H1 (cell line): ENCODE measurements around the gene PARD3. TPM values are rescaled to one million over a fixed set of nuclear protein-coding genes. Genes with fewer than 3 reads are reported as not detected.

Experiments
- BCL11A ChIP-seq, 2 experiments: IDR thresholded peaks; one replicate each; pipeline ENCODE4 v1.6.1; 2011; ENCODE audit warnings: low read depth in 2 of 2, low read length in 2 of 2, mild to moderate bottlenecking in 2 of 2
- EP300 ChIP-seq, 2 experiments: IDR thresholded peaks; 1 replicate in 1 of 2; 2 replicates in 1 of 2; pipeline ENCODE4 v1.6.1; 2011 to 2012; ENCODE audit warnings: low read depth in 2 of 2, low read length in 2 of 2, mild to moderate bottlenecking in 2 of 2, borderline replicate concordance in 1 of 2, inconsistent platforms in 1 of 2, moderate library complexity in 1 of 2
- KDM4A ChIP-seq: IDR thresholded peaks from one replicate; pipeline ENCODE4 v1.7.1; 2012; ENCODE audit warnings: low read depth, mild to moderate bottlenecking, moderate library complexity, low read length, inconsistent platforms; ENCODE audit not compliant: severe bottlenecking
- MAX ChIP-seq: IDR thresholded peaks from 2 replicates; pipeline ENCODE4 v1.6.1; 2012; ENCODE audit warnings: inconsistent platforms
- NANOG ChIP-seq: IDR thresholded peaks from 2 replicates; pipeline ENCODE4 v1.6.1; 2011; ENCODE audit warnings: low read length, low read depth, mild to moderate bottlenecking, inconsistent platforms; ENCODE audit not compliant: insufficient read depth, poor library complexity, severe bottlenecking
- NRF1 ChIP-seq: IDR thresholded peaks from 2 replicates; pipeline ENCODE4 v1.6.1; 2011; ENCODE audit warnings: mild to moderate bottlenecking, low read depth, low read length, improper control_type of control experiment
- RFX5 ChIP-seq: IDR thresholded peaks from 2 replicates; pipeline ENCODE4 v1.6.1; 2011; ENCODE audit warnings: low read depth, low read length, improper control_type of control experiment, borderline replicate concordance
- RNF2 ChIP-seq: fragments of 200-900, 300-1000 bp; sonication (generic); IDR thresholded peaks from 2 replicates; pipeline ENCODE4 v1.7.1; 2016; ENCODE audit warnings: borderline replicate concordance, low read depth, mild to moderate bottlenecking, antibody characterized with exemption, low read length; ENCODE audit not compliant: poor library complexity, severe bottlenecking; ENCODE audit errors: missing control alignments
- polyA plus RNA-seq, 7 experiments: library from polyadenylated mRNA; depleted of rRNA in 3 of 7; stranded (reverse) in 5 of 7; unstranded in 2 of 7; fragments of >200 nt in 5 of 7; fragments of 200-250 nt in 2 of 7; gene quantifications; 1 replicate in 5 of 7; 2 replicates in 1 of 7; 4 replicates in 1 of 7; pipeline versions ENCODE4 v1.2.1 to v1.2.3, GENCODE V29; 2011 to 2013; ENCODE audit warnings: missing spikeins in 2 of 7, mixed read lengths in 2 of 7
- total RNA-seq: library from RNA; stranded (reverse); fragmentation: NEBNext Ultra II Directional; extraction: Animal tissue kit (Norgen Biotek cat#: 25700); gene quantifications from 2 replicates; pipeline ENCODE4 v1.2.1, GENCODE V29; 2021
- TF ChIP-seq, protein P1 (sequence below): fragments of 300-600 bp; sonication (generic); IDR thresholded peaks from 2 replicates; pipeline ENCODE4 v1.7.1; 2012; ENCODE audit warnings: low read length, moderate library complexity, mild to moderate bottlenecking, inconsistent platforms; ENCODE audit not compliant: insufficient replicate concordance

PARD3 gene
- total and polyA plus RNA-seq, 2 of the 8 experiments (the other 6 are each of a cell fraction or from before 2014, with no cell fraction given) = 19.7 to 49.1 TPM

- TF ChIP-seq, protein P1, sequence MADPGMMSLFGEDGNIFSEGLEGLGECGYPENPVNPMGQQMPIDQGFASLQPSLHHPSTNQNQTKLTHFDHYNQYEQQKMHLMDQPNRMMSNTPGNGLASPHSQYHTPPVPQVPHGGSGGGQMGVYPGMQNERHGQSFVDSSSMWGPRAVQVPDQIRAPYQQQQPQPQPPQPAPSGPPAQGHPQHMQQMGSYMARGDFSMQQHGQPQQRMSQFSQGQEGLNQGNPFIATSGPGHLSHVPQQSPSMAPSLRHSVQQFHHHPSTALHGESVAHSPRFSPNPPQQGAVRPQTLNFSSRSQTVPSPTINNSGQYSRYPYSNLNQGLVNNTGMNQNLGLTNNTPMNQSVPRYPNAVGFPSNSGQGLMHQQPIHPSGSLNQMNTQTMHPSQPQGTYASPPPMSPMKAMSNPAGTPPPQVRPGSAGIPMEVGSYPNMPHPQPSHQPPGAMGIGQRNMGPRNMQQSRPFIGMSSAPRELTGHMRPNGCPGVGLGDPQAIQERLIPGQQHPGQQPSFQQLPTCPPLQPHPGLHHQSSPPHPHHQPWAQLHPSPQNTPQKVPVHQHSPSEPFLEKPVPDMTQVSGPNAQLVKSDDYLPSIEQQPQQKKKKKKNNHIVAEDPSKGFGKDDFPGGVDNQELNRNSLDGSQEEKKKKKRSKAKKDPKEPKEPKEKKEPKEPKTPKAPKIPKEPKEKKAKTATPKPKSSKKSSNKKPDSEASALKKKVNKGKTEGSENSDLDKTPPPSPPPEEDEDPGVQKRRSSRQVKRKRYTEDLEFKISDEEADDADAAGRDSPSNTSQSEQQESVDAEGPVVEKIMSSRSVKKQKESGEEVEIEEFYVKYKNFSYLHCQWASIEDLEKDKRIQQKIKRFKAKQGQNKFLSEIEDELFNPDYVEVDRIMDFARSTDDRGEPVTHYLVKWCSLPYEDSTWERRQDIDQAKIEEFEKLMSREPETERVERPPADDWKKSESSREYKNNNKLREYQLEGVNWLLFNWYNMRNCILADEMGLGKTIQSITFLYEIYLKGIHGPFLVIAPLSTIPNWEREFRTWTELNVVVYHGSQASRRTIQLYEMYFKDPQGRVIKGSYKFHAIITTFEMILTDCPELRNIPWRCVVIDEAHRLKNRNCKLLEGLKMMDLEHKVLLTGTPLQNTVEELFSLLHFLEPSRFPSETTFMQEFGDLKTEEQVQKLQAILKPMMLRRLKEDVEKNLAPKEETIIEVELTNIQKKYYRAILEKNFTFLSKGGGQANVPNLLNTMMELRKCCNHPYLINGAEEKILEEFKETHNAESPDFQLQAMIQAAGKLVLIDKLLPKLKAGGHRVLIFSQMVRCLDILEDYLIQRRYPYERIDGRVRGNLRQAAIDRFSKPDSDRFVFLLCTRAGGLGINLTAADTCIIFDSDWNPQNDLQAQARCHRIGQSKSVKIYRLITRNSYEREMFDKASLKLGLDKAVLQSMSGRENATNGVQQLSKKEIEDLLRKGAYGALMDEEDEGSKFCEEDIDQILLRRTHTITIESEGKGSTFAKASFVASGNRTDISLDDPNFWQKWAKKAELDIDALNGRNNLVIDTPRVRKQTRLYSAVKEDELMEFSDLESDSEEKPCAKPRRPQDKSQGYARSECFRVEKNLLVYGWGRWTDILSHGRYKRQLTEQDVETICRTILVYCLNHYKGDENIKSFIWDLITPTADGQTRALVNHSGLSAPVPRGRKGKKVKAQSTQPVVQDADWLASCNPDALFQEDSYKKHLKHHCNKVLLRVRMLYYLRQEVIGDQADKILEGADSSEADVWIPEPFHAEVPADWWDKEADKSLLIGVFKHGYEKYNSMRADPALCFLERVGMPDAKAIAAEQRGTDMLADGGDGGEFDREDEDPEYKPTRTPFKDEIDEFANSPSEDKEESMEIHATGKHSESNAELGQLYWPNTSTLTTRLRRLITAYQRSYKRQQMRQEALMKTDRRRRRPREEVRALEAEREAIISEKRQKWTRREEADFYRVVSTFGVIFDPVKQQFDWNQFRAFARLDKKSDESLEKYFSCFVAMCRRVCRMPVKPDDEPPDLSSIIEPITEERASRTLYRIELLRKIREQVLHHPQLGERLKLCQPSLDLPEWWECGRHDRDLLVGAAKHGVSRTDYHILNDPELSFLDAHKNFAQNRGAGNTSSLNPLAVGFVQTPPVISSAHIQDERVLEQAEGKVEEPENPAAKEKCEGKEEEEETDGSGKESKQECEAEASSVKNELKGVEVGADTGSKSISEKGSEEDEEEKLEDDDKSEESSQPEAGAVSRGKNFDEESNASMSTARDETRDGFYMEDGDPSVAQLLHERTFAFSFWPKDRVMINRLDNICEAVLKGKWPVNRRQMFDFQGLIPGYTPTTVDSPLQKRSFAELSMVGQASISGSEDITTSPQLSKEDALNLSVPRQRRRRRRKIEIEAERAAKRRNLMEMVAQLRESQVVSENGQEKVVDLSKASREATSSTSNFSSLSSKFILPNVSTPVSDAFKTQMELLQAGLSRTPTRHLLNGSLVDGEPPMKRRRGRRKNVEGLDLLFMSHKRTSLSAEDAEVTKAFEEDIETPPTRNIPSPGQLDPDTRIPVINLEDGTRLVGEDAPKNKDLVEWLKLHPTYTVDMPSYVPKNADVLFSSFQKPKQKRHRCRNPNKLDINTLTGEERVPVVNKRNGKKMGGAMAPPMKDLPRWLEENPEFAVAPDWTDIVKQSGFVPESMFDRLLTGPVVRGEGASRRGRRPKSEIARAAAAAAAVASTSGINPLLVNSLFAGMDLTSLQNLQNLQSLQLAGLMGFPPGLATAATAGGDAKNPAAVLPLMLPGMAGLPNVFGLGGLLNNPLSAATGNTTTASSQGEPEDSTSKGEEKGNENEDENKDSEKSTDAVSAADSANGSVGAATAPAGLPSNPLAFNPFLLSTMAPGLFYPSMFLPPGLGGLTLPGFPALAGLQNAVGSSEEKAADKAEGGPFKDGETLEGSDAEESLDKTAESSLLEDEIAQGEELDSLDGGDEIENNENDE = no peak
- TF ChIP-seq BCL11A (IDR thresholded peaks at IDR 0.05; ENCODE audit: low read depth in 2 of 2, low read length in 2 of 2) (no peak), NANOG (no peak), NRF1 (no peak), MAX (no peak), RNF2 (no peak), EP300 (IDR thresholded peaks at IDR 0.05; ENCODE audit: borderline replicate concordance in 1 of 2, low read depth in 2 of 2, low read length in 2 of 2) (no peak), RFX5 (no peak), KDM4A (no peak)
- TF ChIP-seq, all 59 proteins: peak for 0
Observed at GRCh38 chr10:34859170-34859569, 44.1 kb upstream of the PARD3 start (continued).
